Endothelial cell of umbilical vein (primary cell): Measurements from ENCODE around the gene OGFOD2. TPM values are rescaled to one million over a fixed set of nuclear protein-coding genes. Genes with fewer than 3 reads are reported as not detected.

Source experiments
- BruUV-seq: library from RNA; stranded (reverse); fragments of 400-500 nt; replicated peaks from 2 replicates; lab custom pipeline; 2021; lab: Mats Ljungman, UMichigan
- CTCF ChIA-PET: fragments of 300-600, 350-600 bp; sonication (Branson Sonifier 250); formaldehyde crosslinking; loops from one replicate; lab custom pipeline; 2021; ENCODE audit warnings: antibody characterized with exemption, inconsistent platforms; lab: Charles Lee
- POLR2A ChIA-PET: fragments of 300-600, 350-600 bp; sonication (Branson Sonifier 250); formaldehyde crosslinking; loops from one replicate; lab custom pipeline; 2021; ENCODE audit warnings: antibody characterized with exemption, inconsistent platforms; lab: Charles Lee
- DNase-seq: peaks from one replicate; pipeline ENCODE4 v3.0.0-alpha.2; 2011; ENCODE audit warnings: low read depth, low spot score
- FAIRE-seq: peaks from 2 replicates; lab custom pipeline; 2011; peaks lifted over from hg19 to GRCh38; lab: Jason Lieb, UNC
- H2AFZ ChIP-seq: 2 replicates; pipeline ENCODE4 v1.6.0; 2012; ENCODE audit warnings: low read depth, low read length, control low read depth, inconsistent platforms
- H3K27ac ChIP-seq: 2 replicates; pipeline ENCODE4 v1.5.1; 2011; ENCODE audit warnings: low read depth, mild to moderate bottlenecking, control low read depth, low read length, moderate library complexity; ENCODE audit not compliant: insufficient read depth
- H3K27me3 ChIP-seq, 2 experiments: 2 replicates each; pipeline versions ENCODE4 v1.6.0 to v1.6.1; 2011; ENCODE audit warnings: low read length in 2 of 2, mixed read lengths in 1 of 2; ENCODE audit not compliant: control insufficient read depth in 2 of 2, insufficient read depth in 2 of 2
- H3K36me3 ChIP-seq, 2 experiments: 2 replicates in 1 of 2; 3 replicates in 1 of 2; pipeline ENCODE4 v1.5.1; 2011; ENCODE audit warnings: low read length in 2 of 2, mild to moderate bottlenecking in 1 of 2, moderate library complexity in 1 of 2; ENCODE audit not compliant: control insufficient read depth in 2 of 2, insufficient read depth in 2 of 2; ENCODE audit errors: extremely low read depth in 1 of 2
- H3K4me1 ChIP-seq: 3 replicates; pipeline ENCODE4 v1.5.1; 2011; ENCODE audit warnings: mild to moderate bottlenecking, low read length; ENCODE audit not compliant: control insufficient read depth, insufficient read depth; ENCODE audit errors: extremely low read depth
- H3K4me2 ChIP-seq: 2 replicates; pipeline ENCODE4 v1.6.1; 2011; ENCODE audit warnings: low read length, control low read depth, mixed read lengths; ENCODE audit not compliant: insufficient read depth
- H3K4me3 ChIP-seq, 3 experiments: fragments of 200-600 bp in 1 of 3; sonication (generic), shearing (Covaris generic) in 1 of 3; replicated peaks in 1 of 3; 2 replicates each; pipeline ENCODE4 v1.5.1; 2011 to 2016; ENCODE audit warnings: control low read depth in 3 of 3, low read length in 3 of 3, mild to moderate bottlenecking in 2 of 3, inconsistent platforms in 1 of 3, low read depth in 1 of 3, moderate library complexity in 1 of 3; ENCODE audit not compliant: insufficient read depth in 1 of 3
- H3K79me2 ChIP-seq: 2 replicates; pipeline ENCODE4 v1.6.0; 2012; ENCODE audit warnings: low read length, inconsistent platforms; ENCODE audit not compliant: control insufficient read depth, insufficient read depth
- H3K9ac ChIP-seq: replicated peaks from 2 replicates; pipeline ENCODE3; 2011; ENCODE audit warnings: low read length, control low read depth; ENCODE audit not compliant: insufficient read depth; ENCODE audit errors: extremely low read depth
- H3K9me1 ChIP-seq: replicated peaks from 3 replicates; pipeline ENCODE4 v1.6.0; 2011; ENCODE audit warnings: mild to moderate bottlenecking, low read length; ENCODE audit not compliant: control insufficient read depth, insufficient read depth; ENCODE audit errors: extremely low read depth
- H3K9me3 ChIP-seq: replicated peaks from 2 replicates; pipeline ENCODE4 v1.5.1; 2012; ENCODE audit warnings: low read length, inconsistent platforms; ENCODE audit not compliant: control insufficient read depth, insufficient read depth
- H4K20me1 ChIP-seq: replicated peaks from 2 replicates; pipeline ENCODE3; 2011; ENCODE audit warnings: mild to moderate bottlenecking, low read length; ENCODE audit not compliant: control insufficient read depth, insufficient read depth; ENCODE audit errors: extremely low read depth
- CTCF ChIP-seq, 2 donors: IDR thresholded peaks; 1 replicate in 1 of 2; 2 replicates in 1 of 2; pipeline ENCODE4 v1.5.1; 2011; ENCODE audit warnings: low read length in 2 of 2, mild to moderate bottlenecking in 2 of 2, moderate library complexity in 2 of 2, control low read depth in 1 of 2, inconsistent platforms in 1 of 2, low read depth in 1 of 2; ENCODE audit not compliant: insufficient read depth in 1 of 2; ENCODE audit errors: extremely low read depth in 1 of 2
- EZH2 ChIP-seq: IDR thresholded peaks from 2 replicates; pipeline ENCODE4 v1.6.1; 2012; ENCODE audit warnings: borderline replicate concordance, low read depth, mild to moderate bottlenecking, moderate library complexity, low read length, inconsistent platforms; ENCODE audit not compliant: severe bottlenecking
- FOS ChIP-seq: IDR thresholded peaks from 2 replicates; pipeline ENCODE4 v1.6.1; 2011; ENCODE audit warnings: mild to moderate bottlenecking, low read length, moderate library complexity, borderline replicate concordance; ENCODE audit not compliant: insufficient read depth
- GATA2 ChIP-seq: IDR thresholded peaks from 2 replicates; pipeline ENCODE4 v1.7.0; 2011; ENCODE audit warnings: low read depth, mild to moderate bottlenecking, moderate library complexity, mixed read lengths, low read length; ENCODE audit not compliant: insufficient read length, insufficient read depth
- JUN ChIP-seq: IDR thresholded peaks from 2 replicates; pipeline ENCODE4 v1.6.1; 2011; ENCODE audit warnings: borderline replicate concordance, low read depth; ENCODE audit not compliant: insufficient read length, insufficient read depth
- MYC ChIP-seq: IDR thresholded peaks from one replicate; pipeline ENCODE4 v1.6.1; 2011; ENCODE audit warnings: mild to moderate bottlenecking, low read depth, low read length
- POLR2A ChIP-seq: IDR thresholded peaks from 2 replicates; pipeline ENCODE4 v1.6.1; 2012; ENCODE audit warnings: low read depth, mild to moderate bottlenecking, control low read depth, low read length
- POLR2AphosphoS5 ChIP-seq: IDR thresholded peaks from 2 replicates; pipeline ENCODE4 v1.6.1; 2012; ENCODE audit warnings: low read depth, mild to moderate bottlenecking, control low read depth, low read length, moderate library complexity; ENCODE audit not compliant: insufficient read depth
- dilution Hi-C: fragments of 300-500 bp; cut with MboI; formaldehyde crosslinking; loops from one replicate; pipeline ENCODE4 v1.15.0; 2019; ENCODE audit warnings: low sequenced_read_pairs; ENCODE audit not compliant: extremely low pct_ligation_motif_present
- intact Hi-C: fragments of 100-400 bp; cut with micrococcal nuclease; formaldehyde crosslinking; loops from one replicate; pipeline ENCODE4 v1.10.0; 2022
- polyA plus RNA-seq, 4 experiments: library from polyadenylated mRNA; depleted of rRNA in 3 of 4; stranded (reverse) in 3 of 4; unstranded in 1 of 4; fragments of >200 nt; gene quantifications; 2 replicates each; pipeline versions ENCODE4 v1.2.1 to v1.2.3, GENCODE V29; 2011 to 2012; ENCODE audit warnings: missing spikeins in 1 of 4
- total RNA-seq: library from RNA; stranded (reverse); gene quantifications from 2 replicates; pipeline ENCODE4 v1.2.3, GENCODE V29; 2021
- TF ChIP-seq, protein P1 (sequence below): IDR thresholded peaks from 2 replicates; pipeline ENCODE4 v1.6.1; 2011; ENCODE audit not compliant: insufficient read depth, insufficient read length

OGFOD2 gene
- total and polyA plus RNA-seq, 2 donors (not counting 3 experiments of a cell fraction or from before 2014, with no cell fraction given), result 16.8 to 24.1 TPM

DNA sequence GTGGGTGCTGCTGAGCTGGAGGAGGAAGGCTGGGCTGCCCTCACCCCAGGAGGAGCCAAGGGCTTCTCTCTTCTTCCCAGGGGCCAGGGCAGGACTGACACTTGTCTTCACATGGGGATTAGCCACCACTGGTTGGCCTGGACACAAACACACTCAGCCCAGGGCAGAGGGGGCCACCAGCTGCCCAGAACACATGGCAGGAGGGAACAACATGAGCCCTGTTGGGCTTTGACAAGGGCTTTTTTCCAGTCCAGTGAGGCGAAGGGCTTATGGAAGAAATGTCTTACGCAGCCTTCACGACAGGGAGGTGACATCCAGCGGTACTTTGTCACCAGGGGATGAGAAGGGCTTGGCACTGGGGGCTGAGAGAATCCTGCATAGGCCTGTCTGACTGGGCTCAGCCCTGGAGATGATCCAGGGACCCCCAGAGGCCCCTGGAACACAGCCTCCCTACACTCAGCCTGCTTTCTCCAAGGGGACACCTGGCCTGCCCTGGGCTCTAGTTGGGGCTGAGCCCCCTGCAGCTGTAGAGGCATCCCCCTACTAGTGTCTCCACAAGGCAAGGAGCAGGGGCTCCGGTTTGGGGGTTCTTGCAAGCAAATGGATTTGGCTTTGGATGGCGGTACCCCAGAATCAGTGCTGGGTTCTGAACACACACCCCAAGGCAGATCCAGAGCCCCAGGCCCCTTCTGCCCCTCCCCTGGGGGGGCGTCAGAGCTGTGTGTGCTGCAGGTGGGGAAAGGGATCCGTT is 24.3 kb downstream of the OGFOD2 start:
- H3K4me2 ChIP-seq, result no peak overlapping the region
- POLR2A ChIA-PET, result no interaction called here
- no peak overlapping the region for H3K27ac ChIP-seq
- CTCF ChIA-PET, result interaction anchor here (1.1 to 1.4 kb wide), 3 partner anchors 212 to 239 kb away, joined by 4 read pairs; no protein-coding TSS in a partner anchor
- no peaks in the 10 kb centered on the region for H3K9me1 ChIP-seq
- FAIRE-seq (no peak), DNase-seq (no peak)
- H2AFZ ChIP-seq, result no peak overlapping the region
- no TSS peak for BruUV-seq
- no peaks in the 10 kb centered on the region for H4K20me1 ChIP-seq
- no peak overlapping the region for H3K9ac ChIP-seq
- no peaks in the 10 kb centered on the region for H3K9me3 ChIP-seq
- no peaks in the 10 kb centered on the region for H3K27me3 ChIP-seq
- H3K79me2 ChIP-seq, result no peaks in the 10 kb centered on the region
- H3K4me1 ChIP-seq, result no peaks in the 10 kb centered on the region
- no peak for TF ChIP-seq JUN
- TF ChIP-seq CTCF (IDR thresholded peaks at IDR 0.05; ENCODE audit: extremely low read depth in 1 of 2, insufficient read depth in 1 of 2, low read depth in 1 of 2, low read length in 2 of 2), result no peak
- TF ChIP-seq GATA2, result no peak
- TF ChIP-seq FOS, result no peak
- TF ChIP-seq POLR2AphosphoS5, result no peak
- no peak for TF ChIP-seq MYC
- TF ChIP-seq, protein P1, sequence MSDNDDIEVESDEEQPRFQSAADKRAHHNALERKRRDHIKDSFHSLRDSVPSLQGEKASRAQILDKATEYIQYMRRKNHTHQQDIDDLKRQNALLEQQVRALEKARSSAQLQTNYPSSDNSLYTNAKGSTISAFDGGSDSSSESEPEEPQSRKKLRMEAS, result no peak
- TF ChIP-seq EZH2, result no peak
- TF ChIP-seq POLR2A, result no peak
- intact Hi-C loops (no loop called here), dilution Hi-C loops (no loop called here)
- H3K4me3 ChIP-seq, result no peak overlapping the region
- H3K36me3 ChIP-seq, result no peaks in the 10 kb centered on the region
